ENCODE measurements around the gene LRRC43. TPM values are rescaled to one million over a fixed set of nuclear protein-coding genes. Genes with fewer than 3 reads are reported as not detected.
"Not testable (repeated sequence)": the region's sequence is repeated elsewhere in the genome, so short reads cannot be mapped to it uniquely, and the experiment has no call there.

Gene LRRC43
- total RNA-seq, 2 donors from 2014 or later, result 0.71 to 1.8 TPM

DNA sequence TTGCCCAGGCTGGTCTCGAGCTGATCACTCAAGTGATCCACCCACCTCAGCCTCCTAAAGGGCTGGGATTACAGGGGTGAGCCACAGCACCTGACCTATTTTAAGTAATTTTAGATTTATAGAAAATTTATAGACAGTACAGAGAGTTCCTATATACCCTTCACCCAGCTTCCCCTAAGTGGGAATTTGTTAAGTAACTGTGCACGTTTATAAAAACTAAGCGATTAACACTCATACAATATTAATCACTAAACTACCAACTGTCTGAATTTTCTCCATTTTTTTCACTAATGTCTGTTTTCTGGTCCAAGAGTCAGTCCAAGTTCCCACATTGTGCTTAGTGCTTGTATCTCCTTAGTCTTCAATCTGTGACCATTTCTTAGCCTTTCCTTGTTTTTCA, 14.4 kb upstream of the LRRC43 start:
- Histone ChIP-seq H3K4me3 (no peak overlapping the region), H3K9me3 (no peaks in the 10 kb centered on the region), H3K36me3 (no peaks in the 10 kb centered on the region), H3K27ac (no peak overlapping the region), H3K4me1 (no peaks in the 10 kb centered on the region), H3K27me3 (no peaks in the 10 kb centered on the region)
- DNase-seq (ENCODE audit: low spot score), result no peak
- TF ChIP-seq, protein P1, sequence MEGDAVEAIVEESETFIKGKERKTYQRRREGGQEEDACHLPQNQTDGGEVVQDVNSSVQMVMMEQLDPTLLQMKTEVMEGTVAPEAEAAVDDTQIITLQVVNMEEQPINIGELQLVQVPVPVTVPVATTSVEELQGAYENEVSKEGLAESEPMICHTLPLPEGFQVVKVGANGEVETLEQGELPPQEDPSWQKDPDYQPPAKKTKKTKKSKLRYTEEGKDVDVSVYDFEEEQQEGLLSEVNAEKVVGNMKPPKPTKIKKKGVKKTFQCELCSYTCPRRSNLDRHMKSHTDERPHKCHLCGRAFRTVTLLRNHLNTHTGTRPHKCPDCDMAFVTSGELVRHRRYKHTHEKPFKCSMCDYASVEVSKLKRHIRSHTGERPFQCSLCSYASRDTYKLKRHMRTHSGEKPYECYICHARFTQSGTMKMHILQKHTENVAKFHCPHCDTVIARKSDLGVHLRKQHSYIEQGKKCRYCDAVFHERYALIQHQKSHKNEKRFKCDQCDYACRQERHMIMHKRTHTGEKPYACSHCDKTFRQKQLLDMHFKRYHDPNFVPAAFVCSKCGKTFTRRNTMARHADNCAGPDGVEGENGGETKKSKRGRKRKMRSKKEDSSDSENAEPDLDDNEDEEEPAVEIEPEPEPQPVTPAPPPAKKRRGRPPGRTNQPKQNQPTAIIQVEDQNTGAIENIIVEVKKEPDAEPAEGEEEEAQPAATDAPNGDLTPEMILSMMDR (IDR thresholded peaks at IDR 0.05), result no peak

DNA sequence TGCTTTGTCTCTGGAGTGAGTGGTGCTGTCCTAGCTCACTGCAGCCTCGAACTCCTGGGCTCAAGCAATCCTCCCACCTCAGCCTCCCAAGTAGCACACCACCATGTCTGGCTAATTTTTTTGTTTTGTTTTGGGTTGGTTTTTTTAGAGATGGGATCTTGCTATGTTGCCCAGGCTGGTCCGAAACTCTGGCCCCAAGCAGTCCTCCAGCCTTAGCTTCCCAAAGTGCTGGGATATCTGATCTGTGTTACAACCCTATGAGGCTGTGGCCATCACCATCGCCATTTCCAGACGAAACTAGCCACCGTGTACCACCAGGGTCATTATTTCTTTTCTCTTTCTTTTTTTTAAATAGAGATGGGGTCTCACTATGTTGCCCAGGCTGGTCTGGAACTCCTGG, 11.5 kb upstream of the LRRC43 start:
- Histone ChIP-seq H3K27me3 (no peaks in the 10 kb centered on the region), H3K4me1 (no peaks in the 10 kb centered on the region), H3K36me3 (no peaks in the 10 kb centered on the region), H3K27ac (no peak overlapping the region), H3K9me3 (no peaks in the 10 kb centered on the region), H3K4me3 (no peak overlapping the region)
- TF ChIP-seq, protein P1 (IDR thresholded peaks at IDR 0.05), result no peak
- no peak for DNase-seq (ENCODE audit: low spot score)

DNA sequence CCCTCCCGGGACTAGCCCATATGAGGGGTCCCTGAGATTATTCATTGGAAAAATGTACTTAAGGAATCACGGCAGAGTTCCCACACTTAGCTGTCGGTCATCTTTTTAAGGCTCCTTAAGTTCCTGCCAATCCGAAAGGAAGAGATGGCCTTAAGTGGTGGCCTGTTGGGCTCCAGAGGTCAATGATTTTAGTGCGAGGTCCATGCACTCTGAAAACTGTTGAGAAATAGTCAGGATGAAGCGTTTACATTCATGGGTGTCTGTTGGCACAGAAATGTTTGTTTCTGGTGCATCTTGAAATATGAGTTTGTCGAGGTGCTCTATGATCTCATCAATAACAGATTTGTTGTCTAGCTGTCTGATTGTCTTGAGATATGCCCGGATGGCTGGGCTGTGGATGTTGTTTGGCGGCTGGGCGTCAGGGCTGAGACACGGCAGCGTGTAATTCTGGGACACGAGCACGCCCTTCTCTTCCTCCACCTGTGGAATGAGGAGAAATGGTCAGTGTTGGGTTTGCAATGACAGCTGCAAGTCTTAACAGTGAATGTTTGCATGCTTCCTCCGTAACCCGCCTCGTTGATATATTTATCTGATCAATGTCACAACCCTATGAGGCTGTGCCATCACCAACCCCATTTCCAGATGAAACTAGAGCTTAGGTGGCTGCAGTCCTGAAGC, 10.5 kb upstream of the LRRC43 start:
- Histone ChIP-seq H3K36me3 (no peaks in the 10 kb centered on the region), H3K9me3 (no peaks in the 10 kb centered on the region), H3K27me3 (no peaks in the 10 kb centered on the region), H3K4me3 (no peak overlapping the region), H3K27ac (no peak overlapping the region), H3K4me1 (no peaks in the 10 kb centered on the region)
- TF ChIP-seq, protein P1 (IDR thresholded peaks at IDR 0.05), result no peak
- DNase-seq (ENCODE audit: low spot score), result no peak

DNA sequence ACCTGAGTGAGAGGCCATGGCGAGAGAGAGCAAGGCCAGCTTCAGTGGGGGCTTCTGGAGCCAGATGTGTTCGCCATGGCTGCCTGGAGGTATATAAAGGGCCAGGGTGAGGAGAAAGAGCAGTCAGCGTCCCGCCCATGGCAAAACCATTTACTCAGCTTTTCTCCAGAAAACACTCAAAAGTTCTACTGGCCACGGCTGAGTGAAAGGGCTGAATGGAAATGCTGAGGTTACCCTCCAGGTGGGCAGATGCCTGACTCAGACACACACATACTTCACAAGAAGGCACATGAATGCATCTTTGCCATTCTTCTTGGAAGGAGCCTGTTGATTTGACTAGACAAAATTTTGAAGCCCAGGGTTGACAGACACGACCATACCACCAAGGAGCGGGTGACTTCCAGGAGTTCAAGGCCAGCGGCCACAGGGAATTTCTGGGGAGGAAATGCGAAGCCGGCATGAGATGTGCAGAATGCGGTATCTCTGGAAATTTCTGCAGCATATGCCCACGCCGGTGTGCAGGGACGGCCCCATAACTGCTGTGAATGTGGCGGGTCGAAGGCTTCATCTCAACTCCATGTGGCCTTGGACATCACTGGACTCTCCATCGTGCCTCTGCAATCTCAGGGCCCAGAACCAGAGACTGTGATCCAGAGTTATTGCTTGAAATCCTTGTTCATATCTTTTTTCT, 8.6 kb upstream of the LRRC43 start, which contains the start of gene IL31:
Gene IL31 (minus strand): TSS at position 67 of the 691 bp plus-strand sequence. CDS start 49 bp downstream, at position 18.
- Histone ChIP-seq H3K27ac (no peak within 1 kb of the TSS), H3K36me3 (no peaks in the 10 kb centered on the region), H3K27me3 (no peaks in the 10 kb centered on the region), H3K9me3 (no peaks in the 10 kb centered on the region), H3K4me3 (no peak within 1 kb of the TSS), H3K4me1 (no peaks in the 10 kb centered on the region)
- TF ChIP-seq, protein P1 (IDR thresholded peaks at IDR 0.05), result no peak
- DNase-seq (ENCODE audit: low spot score), result no peak

DNA sequence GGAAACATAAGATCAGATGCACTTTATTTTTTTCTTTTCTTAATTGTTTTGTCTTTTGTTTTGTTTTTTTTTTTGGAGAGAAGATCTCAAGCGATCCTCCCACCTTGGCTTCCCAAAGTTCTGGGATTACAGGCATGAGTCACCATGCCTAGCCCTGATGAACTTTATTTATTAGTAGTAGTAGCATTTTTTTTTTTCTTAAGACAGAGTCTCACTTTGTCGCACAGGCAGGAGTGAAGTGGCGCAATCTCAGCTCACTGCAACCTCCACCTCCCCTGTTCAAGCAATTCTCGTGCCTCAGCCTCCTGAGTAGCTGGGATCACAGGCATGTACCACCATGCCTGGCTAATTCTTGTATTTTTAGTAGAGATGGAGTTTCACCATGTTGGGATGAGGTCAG, 6.5 kb upstream of the LRRC43 start:
- not testable (repeated sequence) for H3K9me3 ChIP-seq; H3K27ac ChIP-seq; H3K27me3 ChIP-seq; H3K4me1 ChIP-seq; H3K4me3 ChIP-seq; DNase-seq (ENCODE audit: low spot score); H3K36me3 ChIP-seq

DNA sequence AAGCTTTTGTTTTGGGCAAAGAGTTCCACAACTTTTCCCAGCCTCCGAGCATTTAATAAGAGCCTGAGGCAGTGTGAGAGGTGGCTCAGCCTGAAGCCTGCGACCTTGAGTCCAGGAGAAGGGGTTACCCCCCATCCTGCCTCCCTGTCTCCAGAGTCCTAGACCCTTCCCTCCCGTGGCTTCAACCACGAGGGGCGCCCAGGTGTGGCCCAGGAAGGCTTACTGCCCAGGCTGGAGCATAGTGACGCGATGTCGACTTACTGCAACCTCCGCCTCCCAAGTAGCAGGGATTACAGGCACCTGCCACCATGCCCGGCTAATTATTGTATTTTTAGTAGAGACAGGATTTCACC, 641 bp downstream of the LRRC43 start:
- no peak for DNase-seq (ENCODE audit: low spot score)
- H3K9me3 ChIP-seq, result no peaks in the 10 kb centered on the region
- peak overlapping the region in 1 of 2 donors; percentile 57 for H3K4me3 ChIP-seq

More for the DNA sequence above, 641 bp downstream of the LRRC43 start:
- H3K27me3 ChIP-seq, result no peaks in the 10 kb centered on the region
- no peak overlapping the region for H3K27ac ChIP-seq
- no peaks in the 10 kb centered on the region for H3K36me3 ChIP-seq
- H3K4me1 ChIP-seq, result peaks cover 0 to 7% of the 10 kb centered on the region in 2 donors
- TF ChIP-seq, protein P1 (IDR thresholded peaks at IDR 0.05), result no peak
